Spleen (tissue), 7 donors: ENCODE measurements around the gene TTF2.

Experiments
- POLR2AphosphoS5 ChIP-seq, 3 donors: sonication (generic); formaldehyde crosslinking; IDR thresholded peaks; one replicate each; pipeline ENCODE4 v1.5.1; 2017; ENCODE audit warnings: antibody characterized with exemption in 3 of 3
- TF ChIP-seq, protein P1 (sequence below), 11 experiments: fragments of 200-600 bp in 7 of 11; fragments of 450-650 bp in 4 of 11; sonication (generic) in 4 of 11; IDR thresholded peaks in 8 of 11; conservative IDR thresholded peaks in 3 of 11; 1 replicate in 7 of 11; 2 replicates in 4 of 11; pipeline versions ENCODE4 v1.4.0 to v1.8.0; 2016 to 2021; ENCODE audit warnings: antibody characterized with exemption in 11 of 11, inconsistent platforms in 4 of 11, mild to moderate bottlenecking in 1 of 11
- donor health status: DM: no; HTN: no; CAD: no; lungs with moderate emphysema.
- donor health status: DM: no; HTN: no; CAD: no.
- donor health status: DM: no; HTN: no; CAD: no.

DNA sequence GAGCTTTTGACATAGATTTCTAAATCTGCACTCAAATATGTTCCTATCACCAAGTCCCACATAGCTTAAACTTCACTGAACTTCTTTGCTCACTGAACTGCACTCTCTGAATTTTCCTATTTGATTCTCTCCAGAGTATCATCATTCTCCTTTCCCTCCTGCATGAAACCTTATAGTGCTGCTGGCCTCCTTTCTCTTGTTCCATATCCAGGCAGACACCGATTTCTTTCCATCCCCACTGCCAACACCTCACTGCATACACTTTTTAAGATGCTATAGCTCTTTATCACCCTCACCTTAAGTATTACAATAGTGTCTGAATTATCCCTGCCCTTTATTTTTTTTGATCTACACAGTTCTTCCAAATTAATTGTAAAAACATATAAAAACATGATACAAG is 64.5 kb downstream of the TTF2 start:
- TF ChIP-seq, protein P1, sequence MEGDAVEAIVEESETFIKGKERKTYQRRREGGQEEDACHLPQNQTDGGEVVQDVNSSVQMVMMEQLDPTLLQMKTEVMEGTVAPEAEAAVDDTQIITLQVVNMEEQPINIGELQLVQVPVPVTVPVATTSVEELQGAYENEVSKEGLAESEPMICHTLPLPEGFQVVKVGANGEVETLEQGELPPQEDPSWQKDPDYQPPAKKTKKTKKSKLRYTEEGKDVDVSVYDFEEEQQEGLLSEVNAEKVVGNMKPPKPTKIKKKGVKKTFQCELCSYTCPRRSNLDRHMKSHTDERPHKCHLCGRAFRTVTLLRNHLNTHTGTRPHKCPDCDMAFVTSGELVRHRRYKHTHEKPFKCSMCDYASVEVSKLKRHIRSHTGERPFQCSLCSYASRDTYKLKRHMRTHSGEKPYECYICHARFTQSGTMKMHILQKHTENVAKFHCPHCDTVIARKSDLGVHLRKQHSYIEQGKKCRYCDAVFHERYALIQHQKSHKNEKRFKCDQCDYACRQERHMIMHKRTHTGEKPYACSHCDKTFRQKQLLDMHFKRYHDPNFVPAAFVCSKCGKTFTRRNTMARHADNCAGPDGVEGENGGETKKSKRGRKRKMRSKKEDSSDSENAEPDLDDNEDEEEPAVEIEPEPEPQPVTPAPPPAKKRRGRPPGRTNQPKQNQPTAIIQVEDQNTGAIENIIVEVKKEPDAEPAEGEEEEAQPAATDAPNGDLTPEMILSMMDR (IDR thresholded peaks at IDR 0.05 in 8 of 11, conservative IDR thresholded peaks at IDR 0.05 in 3 of 11), result no peak
- TF ChIP-seq POLR2AphosphoS5 (IDR thresholded peaks at IDR 0.05), result no peak
